Stimulated activated CD4-positive, alpha-beta T cell treated with anti-CD3 and anti-CD28 coated beads, Interleukin-2, amount 100 ng/mL, for 24 hours (primary cell): ENCODE results near the gene CCL4.
"Not testable (repeated sequence)": the region's sequence is repeated elsewhere in the genome, so short reads cannot be mapped to it uniquely, and the experiment has no call there.

Source experiments
- DNase-seq, 2 donors: peaks; one replicate each; pipeline ENCODE4 v3.0.0-alpha.2; 2020

The CCL4 gene

GRCh38 chr17:36088670-36089338 lies 14.8 kb upstream of the CCL4 start:
- DNase-seq, result no peak

GRCh38 chr17:36089339-36089865 lies 14.2 kb upstream of the CCL4 start:
- no peak for DNase-seq

GRCh38 chr17:36089888-36090836 lies 13.5 kb upstream of the CCL4 start, which contains the start of gene CCL3:
Gene CCL3, minus strand, starts transcription at chr17:36090143. Its CDS starts 85 bp downstream, at chr17:36090058.
- DNase-seq, result peak; percentile 42

GRCh38 chr17:36092230-36092629 lies 11.4 kb upstream of the CCL4 start:
- DNase-seq, result peak; percentile 43 to 45

- DNase-seq, result not testable (repeated sequence)
Observed at GRCh38 chr17:36092715-36093114, 10.9 kb upstream of the CCL4 start.

GRCh38 chr17:36094232-36094631 lies 9.4 kb upstream of the CCL4 start:
- no peak for DNase-seq

- no peak for DNase-seq
Observed at GRCh38 chr17:36094746-36095145, 8.9 kb upstream of the CCL4 start.

GRCh38 chr17:36095992-36096391 lies 7.6 kb upstream of the CCL4 start:
- no peak for DNase-seq

GRCh38 chr17:36099004-36099403 lies 4.6 kb upstream of the CCL4 start:
- not testable (repeated sequence) for DNase-seq

GRCh38 chr17:36104246-36104645 lies 619 bp downstream of the CCL4 start:
- DNase-seq, result not testable (repeated sequence)

- no peak for DNase-seq
Observed at GRCh38 chr17:36104701-36105181, 1.1 kb downstream of the CCL4 start.

GRCh38 chr17:36105781-36106492 lies 2.3 kb downstream of the CCL4 start:
- DNase-seq, result no peak

GRCh38 chr17:36106493-36106835 lies 2.8 kb downstream of the CCL4 start:
- no peak for DNase-seq

GRCh38 chr17:36107660-36108059 lies 4.0 kb downstream of the CCL4 start:
- DNase-seq, result no peak

GRCh38 chr17:36108265-36108664 lies 4.6 kb downstream of the CCL4 start:
- not testable (repeated sequence) for DNase-seq

- DNase-seq, result no peak
Observed at GRCh38 chr17:36111068-36111490, 7.5 kb downstream of the CCL4 start.

- DNase-seq, result no peak
Observed at GRCh38 chr17:36112572-36112971, 8.9 kb downstream of the CCL4 start.

GRCh38 chr17:36113131-36113530 lies 9.5 kb downstream of the CCL4 start:
- DNase-seq, result not testable (repeated sequence)

GRCh38 chr17:36114971-36115648 lies 11.5 kb downstream of the CCL4 start:
- DNase-seq, result not testable (repeated sequence)

GRCh38 chr17:36115649-36115977 lies 12.0 kb downstream of the CCL4 start:
- not testable (repeated sequence) for DNase-seq

GRCh38 chr17:36117505-36118382 lies 14.1 kb downstream of the CCL4 start:
- peak; percentile 41 to 60 for DNase-seq
